CD14-positive monocyte (primary cell): Measurements from ENCODE around the gene IL5. TPM values are rescaled to one million over a fixed set of nuclear protein-coding genes. Genes with fewer than 3 reads are reported as not detected.
A peak's percentile ranks its signal among the peaks of the same experiment; 100 is the strongest.

Experiments
- DNase-seq, 3 donors: peaks; one replicate each; pipeline ENCODE4 v3.0.0-alpha.2; 2011 to 2022
- H2AFZ ChIP-seq: 2 replicates; pipeline ENCODE4 v1.6.0; 2012; ENCODE audit warnings: mild to moderate bottlenecking, low read depth, low read length, inconsistent platforms; ENCODE audit not compliant: insufficient read depth, poor library complexity, severe bottlenecking
- H3K27ac ChIP-seq, 2 donors: 1 replicate in 1 of 2; 2 replicates in 1 of 2; pipeline ENCODE4 v1.5.1; 2012 to 2013; ENCODE audit warnings: low read length in 2 of 2, control low read depth in 1 of 2, inconsistent platforms in 1 of 2, low read depth in 1 of 2, mild to moderate bottlenecking in 1 of 2
- H3K27me3 ChIP-seq, 2 donors: one replicate each; pipeline versions ENCODE4 v1.6.0 to v1.6.1; 2011 to 2013; ENCODE audit warnings: low read length in 2 of 2; ENCODE audit not compliant: control insufficient read depth in 2 of 2, insufficient read depth in 2 of 2
- H3K36me3 ChIP-seq, 2 donors: replicated peaks in 1 of 2; 1 replicate in 1 of 2; 2 replicates in 1 of 2; pipeline versions ENCODE4 v1.5.1 to v1.6.1; 2012 to 2013; ENCODE audit warnings: low read length in 2 of 2, control low read depth in 1 of 2, inconsistent platforms in 1 of 2, mild to moderate bottlenecking in 1 of 2; ENCODE audit not compliant: insufficient read depth in 2 of 2, control insufficient read depth in 1 of 2
- H3K4me1 ChIP-seq, 2 donors: 1 replicate in 1 of 2; 2 replicates in 1 of 2; pipeline versions ENCODE4 v1.5.1 to v1.6.1; 2012 to 2013; ENCODE audit warnings: low read length in 2 of 2, control low read depth in 1 of 2, inconsistent platforms in 1 of 2, mild to moderate bottlenecking in 1 of 2, moderate library complexity in 1 of 2; ENCODE audit not compliant: insufficient read depth in 2 of 2, control insufficient read depth in 1 of 2
- H3K4me2 ChIP-seq: replicated peaks from 2 replicates; pipeline ENCODE3; 2012; ENCODE audit warnings: low read length, moderate library complexity, mild to moderate bottlenecking; ENCODE audit not compliant: poor library complexity, severe bottlenecking; ENCODE audit errors: extremely low read depth
- H3K4me3 ChIP-seq, 3 experiments: fragments of 200-600 bp in 1 of 3; sonication (generic) in 1 of 3; replicated peaks in 1 of 3; 1 replicate in 2 of 3; 2 replicates in 1 of 3; pipeline ENCODE4 v1.5.1; 2011 to 2013; ENCODE audit warnings: low read length in 3 of 3, mild to moderate bottlenecking in 3 of 3, control low read depth in 2 of 3, low read depth in 2 of 3, inconsistent platforms in 1 of 3, moderate library complexity in 1 of 3
- H3K79me2 ChIP-seq: 2 replicates; pipeline ENCODE4 v1.6.0; 2012; ENCODE audit warnings: mild to moderate bottlenecking, control low read depth, inconsistent platforms, low read length, moderate library complexity; ENCODE audit not compliant: insufficient read depth
- H3K9ac ChIP-seq: 2 replicates; pipeline ENCODE4 v1.6.0; 2017; ENCODE audit warnings: low read length, mild to moderate bottlenecking; ENCODE audit not compliant: insufficient read depth, poor library complexity, severe bottlenecking
- H3K9me3 ChIP-seq, 2 donors: replicated peaks in 1 of 2; 1 replicate in 1 of 2; 2 replicates in 1 of 2; pipeline versions ENCODE4 v1.5.1 to v1.6.1; 2012 to 2013; ENCODE audit warnings: low read length in 2 of 2, control low read depth in 1 of 2; ENCODE audit not compliant: control insufficient read depth in 1 of 2, insufficient read depth in 1 of 2
- H4K20me1 ChIP-seq: 2 replicates; pipeline ENCODE4 v1.6.0; 2012; ENCODE audit warnings: mild to moderate bottlenecking, low read length, control low read depth, moderate library complexity; ENCODE audit not compliant: insufficient read depth
- H3K27ac Mint-ChIP-seq, 7 donors: one replicate each; pipeline ENCODE4 v1.8.0; 2020; ENCODE audit warnings: mild to moderate bottlenecking in 7 of 7, mixed read lengths in 7 of 7, moderate library complexity in 6 of 7, inconsistent platforms in 2 of 7
- H3K27me3 Mint-ChIP-seq, 3 donors: one replicate each; pipeline ENCODE4 v1.8.0; 2021 to 2022; ENCODE audit warnings: low read depth in 3 of 3, mild to moderate bottlenecking in 3 of 3, mixed read lengths in 3 of 3, moderate library complexity in 3 of 3, inconsistent platforms in 1 of 3
- H3K36me3 Mint-ChIP-seq, 2 donors: one replicate each; pipeline ENCODE4 v1.8.0; 2020; ENCODE audit warnings: mixed read lengths in 2 of 2, inconsistent platforms in 1 of 2, mild to moderate bottlenecking in 1 of 2
- H3K4me1 Mint-ChIP-seq: one replicate; pipeline ENCODE4 v1.8.0; 2020; ENCODE audit warnings: mild to moderate bottlenecking, mixed read lengths
- H3K4me3 Mint-ChIP-seq, 2 donors: one replicate each; pipeline ENCODE4 v1.8.0; 2020; ENCODE audit warnings: mild to moderate bottlenecking in 2 of 2, mixed read lengths in 2 of 2, moderate library complexity in 1 of 2
- H3K9me3 Mint-ChIP-seq, 7 donors: one replicate each; pipeline ENCODE4 v1.8.0; 2020 to 2022; ENCODE audit warnings: mixed read lengths in 7 of 7, mild to moderate bottlenecking in 6 of 7, moderate library complexity in 6 of 7, inconsistent platforms in 2 of 7
- WGBS: methylation state at CpG from one replicate; pipeline ENCODE4 v1.1.5; 2013; ENCODE audit warnings: missing lambda C conversion rate; ENCODE audit not compliant: insufficient coverage; 5-methylcytosine and 5-hydroxymethylcytosine counted together
- intact Hi-C, 2 donors: fragments of 100-400 bp; cut with micrococcal nuclease; formaldehyde crosslinking; loops; one replicate each; pipeline versions ENCODE4 v1.15.0 to v1.15.1; 2023
- polyA plus RNA-seq, 3 donors: library from polyadenylated mRNA; depleted of rRNA in 1 of 3; unstranded in 2 of 3; stranded (reverse) in 1 of 3; fragments of 300-500 nt in 2 of 3; fragments of >200 nt in 1 of 3; fragmentation: Illumina TruSeq in 2 of 3; gene quantifications; 1 replicate in 2 of 3; 2 replicates in 1 of 3; pipeline ENCODE4 v1.2.3, GENCODE V29; 2012 to 2021
- TF ChIP-seq, protein P1 (sequence below): fragments of 200-600 bp; IDR thresholded peaks from one replicate; pipeline ENCODE4 v1.8.0; 2022; ENCODE audit warnings: antibody characterized with exemption, mild to moderate bottlenecking

IL5 gene
- polyA plus RNA-seq, 3 donors: not detected

GRCh38 chr5:132526974-132527564 lies 16.3 kb downstream of the IL5 start:
- peak overlapping the region in 1 of 7 donors; percentile 12 for H3K27ac Mint-ChIP-seq
- DNase-seq: peak; percentile 15 to 47 (median 24)
- intact Hi-C loops: no loop called here

GRCh38 chr5:132526290-132526973 lies 16.9 kb downstream of the IL5 start:
- H3K27ac ChIP-seq: no peak overlapping the region
- peaks cover 4 to 8% (median 6%) of the 10 kb centered on the region in 3 donors for H3K27me3 Mint-ChIP-seq
- H3K4me3 Mint-ChIP-seq: peak overlapping the region in 1 of 2 donors; percentile 50
- no peak overlapping the region for H3K4me3 ChIP-seq
- no peak overlapping the region for H3K9ac ChIP-seq
- H3K36me3 Mint-ChIP-seq: no peaks in the 10 kb centered on the region
- intact Hi-C loops: no loop called here
- TF ChIP-seq, protein P1, sequence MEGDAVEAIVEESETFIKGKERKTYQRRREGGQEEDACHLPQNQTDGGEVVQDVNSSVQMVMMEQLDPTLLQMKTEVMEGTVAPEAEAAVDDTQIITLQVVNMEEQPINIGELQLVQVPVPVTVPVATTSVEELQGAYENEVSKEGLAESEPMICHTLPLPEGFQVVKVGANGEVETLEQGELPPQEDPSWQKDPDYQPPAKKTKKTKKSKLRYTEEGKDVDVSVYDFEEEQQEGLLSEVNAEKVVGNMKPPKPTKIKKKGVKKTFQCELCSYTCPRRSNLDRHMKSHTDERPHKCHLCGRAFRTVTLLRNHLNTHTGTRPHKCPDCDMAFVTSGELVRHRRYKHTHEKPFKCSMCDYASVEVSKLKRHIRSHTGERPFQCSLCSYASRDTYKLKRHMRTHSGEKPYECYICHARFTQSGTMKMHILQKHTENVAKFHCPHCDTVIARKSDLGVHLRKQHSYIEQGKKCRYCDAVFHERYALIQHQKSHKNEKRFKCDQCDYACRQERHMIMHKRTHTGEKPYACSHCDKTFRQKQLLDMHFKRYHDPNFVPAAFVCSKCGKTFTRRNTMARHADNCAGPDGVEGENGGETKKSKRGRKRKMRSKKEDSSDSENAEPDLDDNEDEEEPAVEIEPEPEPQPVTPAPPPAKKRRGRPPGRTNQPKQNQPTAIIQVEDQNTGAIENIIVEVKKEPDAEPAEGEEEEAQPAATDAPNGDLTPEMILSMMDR: peak; percentile 98
- no peaks in the 10 kb centered on the region for H3K79me2 ChIP-seq
- H3K27me3 ChIP-seq: no peaks in the 10 kb centered on the region
- H2AFZ ChIP-seq: peak overlapping the region; percentile 39
- no peaks in the 10 kb centered on the region for H3K36me3 ChIP-seq
- H4K20me1 ChIP-seq: no peaks in the 10 kb centered on the region
- WGBS: 41% methylated on average over 7 of the region's 11 CpGs
- peaks cover 0 to 6% (median 2%) of the 10 kb centered on the region in 7 donors for H3K9me3 Mint-ChIP-seq
- H3K9me3 ChIP-seq: no peaks in the 10 kb centered on the region
- peak; percentile 37 to 49 (median 47) for DNase-seq
- no peak overlapping the region for H3K4me2 ChIP-seq
- peaks cover 31% of the 10 kb centered on the region for H3K4me1 Mint-ChIP-seq
- no peak overlapping the region for H3K27ac Mint-ChIP-seq
- peaks cover 26 to 28% of the 10 kb centered on the region in 2 donors for H3K4me1 ChIP-seq

More at GRCh38 chr5:132526974-132527564, 16.3 kb downstream of the IL5 start:
- 38% methylated on average over 8 of the region's 8 CpGs for WGBS
- no peaks in the 10 kb centered on the region for H3K36me3 Mint-ChIP-seq
- H3K27me3 Mint-ChIP-seq: peaks cover 4 to 12% (median 6%) of the 10 kb centered on the region in 3 donors
- H2AFZ ChIP-seq: peak overlapping the region; percentile 48
- no peak overlapping the region for H3K4me3 Mint-ChIP-seq
- peaks cover 0 to 5% (median 2%) of the 10 kb centered on the region in 7 donors for H3K9me3 Mint-ChIP-seq
- H3K27me3 ChIP-seq: no peaks in the 10 kb centered on the region
- no peak overlapping the region for H3K4me2 ChIP-seq
- H3K4me1 ChIP-seq: peaks cover 26 to 28% of the 10 kb centered on the region in 2 donors
- TF ChIP-seq, protein P1: peak; percentile 83
- no peak overlapping the region for H3K27ac ChIP-seq
- no peaks in the 10 kb centered on the region for H4K20me1 ChIP-seq
- H3K36me3 ChIP-seq: no peaks in the 10 kb centered on the region
- no peaks in the 10 kb centered on the region for H3K9me3 ChIP-seq
- H3K4me3 ChIP-seq: no peak overlapping the region
- peaks cover 31% of the 10 kb centered on the region for H3K4me1 Mint-ChIP-seq
- H3K9ac ChIP-seq: no peak overlapping the region
- H3K79me2 ChIP-seq: no peaks in the 10 kb centered on the region
